GM20431 (cell line): ENCODE measurements around the gene RNF130.
"Not testable (repeated sequence)": the region's sequence is repeated elsewhere in the genome, so short reads cannot be mapped to it uniquely, and the experiment has no call there.

ENCODE experiments used
- in situ Hi-C: fragments of 300-500 bp; cut with MseI, MboI; formaldehyde crosslinking; loops from one replicate; pipeline ENCODE4 v1.15.0; 2020; ENCODE audit warnings: low sequenced_read_pairs; ENCODE audit not compliant: unreplicated experiment

Gene RNF130

GRCh38 chr5:180026734-180027458 is 44.7 kb downstream of the RNF130 start:
- in situ Hi-C loops: no loop called here

GRCh38 chr5:180026320-180026719 is 45.2 kb downstream of the RNF130 start:
- in situ Hi-C loops: no loop called here

- in situ Hi-C loops: no loop called here
These were observed 49.7 kb downstream of the RNF130 start for GRCh38 chr5:180021900-180022299.

GRCh38 chr5:180020176-180020575 is 51.4 kb downstream of the RNF130 start:
- in situ Hi-C loops: no loop called here

GRCh38 chr5:180018347-180019060 is 53.1 kb downstream of the RNF130 start:
- in situ Hi-C loops: no loop called here

- in situ Hi-C loops: not testable (repeated sequence)
These were observed 56.0 kb downstream of the RNF130 start for GRCh38 chr5:180015523-180015922.

GRCh38 chr5:180013678-180014077 is 57.9 kb downstream of the RNF130 start:
- in situ Hi-C loops: no loop called here

GRCh38 chr5:180012316-180012715 is 59.2 kb downstream of the RNF130 start:
- in situ Hi-C loops: no loop called here

GRCh38 chr5:180010636-180011035 is 60.9 kb downstream of the RNF130 start:
- in situ Hi-C loops: no loop called here

GRCh38 chr5:180009581-180009980 is 62.0 kb downstream of the RNF130 start:
- in situ Hi-C loops: no loop called here

GRCh38 chr5:180008433-180008832 is 63.1 kb downstream of the RNF130 start:
- in situ Hi-C loops: no loop called here

GRCh38 chr5:180007582-180007981 is 64.0 kb downstream of the RNF130 start:
- in situ Hi-C loops: no loop called here

GRCh38 chr5:180006141-180006540 is 65.4 kb downstream of the RNF130 start:
- in situ Hi-C loops: no loop called here

- in situ Hi-C loops: no loop called here
These were observed 68.4 kb downstream of the RNF130 start for GRCh38 chr5:180003127-180003526.

GRCh38 chr5:180001742-180002141 is 69.8 kb downstream of the RNF130 start:
- in situ Hi-C loops: no loop called here

GRCh38 chr5:180001136-180001535 is 70.4 kb downstream of the RNF130 start:
- in situ Hi-C loops: no loop called here

GRCh38 chr5:179998485-179998884 is 73.1 kb downstream of the RNF130 start:
- in situ Hi-C loops: no loop called here

- in situ Hi-C loops: no loop called here
These were observed 76.8 kb downstream of the RNF130 start for GRCh38 chr5:179994583-179995323.

- in situ Hi-C loops: not testable (repeated sequence)
These were observed 78.7 kb downstream of the RNF130 start for GRCh38 chr5:179992855-179993254.

- in situ Hi-C loops: no loop called here
These were observed 80.5 kb downstream of the RNF130 start for GRCh38 chr5:179991106-179991505.

- in situ Hi-C loops: not testable (repeated sequence)
These were observed 81.0 kb downstream of the RNF130 start for GRCh38 chr5:179990525-179990924.
